HL-60 (cell line): ENCODE data around the gene KCNK7.

Source experiments
- CTCF ChIP-seq: IDR thresholded peaks from one replicate; pipeline ENCODE4 v1.5.1; 2011; ENCODE audit warnings: low read length, control low read depth, inconsistent platforms; ENCODE audit not compliant: insufficient read depth
- REST ChIP-seq: IDR thresholded peaks from 2 replicates; pipeline ENCODE4 v1.6.1; 2012; ENCODE audit warnings: low read depth; ENCODE audit not compliant: insufficient replicate concordance

- no peak for TF ChIP-seq REST
- no peak for TF ChIP-seq CTCF
Measured at GRCh38 chr11:65557280-65558001, 38.2 kb downstream of the KCNK7 start.
